Suppressor macrophage treated with lipopolysaccharide for 1 hour (primary cell): ENCODE measurements around the gene CLRN2.
A peak's percentile ranks its signal among the peaks of the same experiment; 100 is the strongest.

ENCODE experiments used
- DNase-seq, 3 donors: peaks; one replicate each; pipeline ENCODE4 v3.0.0-alpha.2; 2020 to 2022

The CLRN2 gene

DNA sequence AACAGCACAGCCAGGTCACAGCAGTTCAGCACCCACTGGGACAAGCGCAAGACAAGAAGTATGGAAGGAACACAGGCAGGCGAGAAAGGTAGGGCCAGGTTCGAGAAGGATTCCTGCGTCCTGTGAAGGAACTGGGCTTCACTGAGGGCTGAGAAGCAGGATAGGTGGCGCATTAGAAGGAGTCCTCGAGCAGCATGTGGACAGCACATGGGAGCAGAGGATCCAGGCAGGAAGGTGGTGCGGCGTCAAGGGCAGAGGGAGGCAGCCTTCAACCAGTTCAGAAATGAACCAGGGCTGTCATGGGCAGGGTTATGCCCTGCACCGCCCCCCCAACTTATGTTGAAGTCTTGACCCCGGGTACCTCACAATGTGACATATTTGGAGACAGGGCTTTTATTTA, 31.3 kb downstream of the CLRN2 start:
- DNase-seq: no peak

DNA sequence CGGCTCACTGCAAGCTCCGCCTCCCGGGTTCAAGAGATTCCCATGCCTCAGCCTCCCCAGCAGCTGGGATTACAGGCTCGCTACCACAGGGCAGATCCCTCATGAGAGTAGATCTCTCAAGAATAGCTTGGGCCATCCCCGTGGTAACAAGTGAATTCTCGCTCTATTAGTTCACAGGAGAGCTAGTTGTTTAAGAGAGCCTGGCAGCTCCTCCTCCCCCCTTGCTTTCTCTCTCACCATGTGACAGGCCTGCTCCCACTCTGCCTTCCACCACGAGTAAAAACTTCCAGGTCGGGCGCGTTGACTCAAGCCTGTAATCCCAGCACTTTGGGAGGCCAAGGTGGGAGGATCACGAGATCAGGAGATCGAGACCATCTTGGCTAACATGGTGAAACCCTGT, 31.7 kb downstream of the CLRN2 start:
- no peak for DNase-seq

DNA sequence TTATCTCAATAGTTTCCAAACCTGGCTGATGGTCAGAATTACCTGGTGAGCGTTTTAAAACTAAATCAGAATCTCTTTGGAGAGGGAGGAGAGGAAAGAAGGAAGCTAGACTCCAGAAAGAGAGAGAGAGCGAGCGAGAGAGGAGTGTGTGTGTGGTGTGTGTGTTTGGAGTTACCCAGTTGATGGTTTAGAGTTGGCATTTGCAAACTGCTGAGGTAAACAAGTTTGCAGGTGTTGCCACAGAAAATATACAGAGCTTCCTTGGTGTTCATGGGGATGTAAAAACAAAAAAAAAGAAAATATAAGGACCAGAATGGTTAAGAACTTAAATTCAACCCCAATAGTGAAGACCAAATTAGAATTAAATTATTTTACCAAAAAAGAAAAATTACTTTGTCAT, 35.6 kb downstream of the CLRN2 start:
- no peak for DNase-seq

DNA sequence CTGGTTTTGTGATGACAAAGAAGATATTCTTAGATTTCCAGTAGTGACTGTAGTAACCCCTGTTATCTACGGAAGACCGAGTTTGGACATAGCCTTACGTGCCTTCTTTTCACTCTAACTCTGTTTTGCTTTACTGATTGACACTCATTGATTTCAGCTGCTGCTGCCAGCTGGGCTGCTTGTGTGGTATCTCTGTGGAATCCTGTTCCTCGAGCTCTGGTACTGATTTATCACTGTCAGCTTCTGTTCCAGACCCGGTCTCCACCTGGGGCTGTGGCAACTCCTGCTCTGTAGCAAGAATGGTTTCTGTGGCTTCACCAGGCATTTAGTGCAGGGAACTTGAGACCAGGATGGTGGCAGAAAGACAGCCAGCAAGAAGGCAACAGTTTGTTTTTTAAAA, 37.5 kb downstream of the CLRN2 start:
- DNase-seq: no peak

DNA sequence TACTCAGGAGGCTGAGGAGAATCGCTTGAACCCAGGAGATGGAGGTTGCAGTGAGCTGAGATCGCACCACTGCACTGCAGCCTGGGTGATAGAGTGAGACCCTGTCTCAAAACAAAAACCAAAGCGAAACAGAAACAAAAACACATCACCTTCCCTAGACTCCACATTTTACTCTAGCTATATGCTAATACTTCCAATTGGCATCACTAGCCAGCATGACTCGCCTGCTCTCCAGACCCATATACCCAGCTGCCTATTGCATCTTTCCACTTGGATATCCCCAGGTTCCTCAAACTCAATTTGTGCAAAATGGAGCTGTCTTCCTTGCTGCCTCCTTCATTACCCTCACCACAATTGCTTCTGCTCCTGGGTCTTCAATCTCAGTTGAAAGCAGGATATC, 39.6 kb downstream of the CLRN2 start:
- DNase-seq: peak in 2 of 3 donors; percentile 20 to 26

DNA sequence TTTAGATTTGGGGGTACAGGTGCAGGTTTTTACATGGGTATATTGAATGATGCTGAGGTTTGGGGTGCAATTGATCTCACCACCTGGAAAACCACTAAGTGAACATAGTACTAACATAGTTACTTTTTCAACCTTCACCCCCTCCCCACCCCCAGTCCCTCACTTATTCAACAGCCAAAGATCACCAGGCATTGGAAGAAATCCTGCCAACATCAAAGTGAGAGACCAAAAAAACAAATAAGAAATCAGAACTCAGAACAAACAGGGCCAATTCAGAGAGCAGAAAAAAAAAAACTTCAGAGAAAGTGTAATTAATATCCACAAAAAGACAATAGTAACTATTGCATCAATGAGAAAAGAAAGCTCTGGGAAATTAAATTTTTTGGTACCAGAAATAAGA, 41.5 kb downstream of the CLRN2 start:
- no peak for DNase-seq

DNA sequence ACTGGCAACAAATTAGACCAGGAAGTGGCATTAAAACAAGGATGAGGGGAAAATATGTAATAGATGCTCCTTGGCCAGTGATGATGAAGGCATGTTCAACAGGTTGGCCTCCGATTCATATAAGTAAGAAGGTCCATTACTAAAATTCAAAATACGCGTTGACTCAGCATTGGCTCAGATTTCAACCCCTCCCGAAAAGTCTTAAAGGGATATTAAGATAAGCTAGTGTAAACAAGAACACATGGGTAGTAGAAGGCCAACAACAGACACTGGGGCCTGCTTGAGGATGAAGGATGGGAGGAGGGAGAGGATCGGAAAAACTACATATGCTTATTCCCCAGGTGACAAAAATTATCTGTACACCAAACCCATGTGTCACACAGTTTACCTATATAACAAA, 42.9 kb downstream of the CLRN2 start:
- DNase-seq: no peak

DNA sequence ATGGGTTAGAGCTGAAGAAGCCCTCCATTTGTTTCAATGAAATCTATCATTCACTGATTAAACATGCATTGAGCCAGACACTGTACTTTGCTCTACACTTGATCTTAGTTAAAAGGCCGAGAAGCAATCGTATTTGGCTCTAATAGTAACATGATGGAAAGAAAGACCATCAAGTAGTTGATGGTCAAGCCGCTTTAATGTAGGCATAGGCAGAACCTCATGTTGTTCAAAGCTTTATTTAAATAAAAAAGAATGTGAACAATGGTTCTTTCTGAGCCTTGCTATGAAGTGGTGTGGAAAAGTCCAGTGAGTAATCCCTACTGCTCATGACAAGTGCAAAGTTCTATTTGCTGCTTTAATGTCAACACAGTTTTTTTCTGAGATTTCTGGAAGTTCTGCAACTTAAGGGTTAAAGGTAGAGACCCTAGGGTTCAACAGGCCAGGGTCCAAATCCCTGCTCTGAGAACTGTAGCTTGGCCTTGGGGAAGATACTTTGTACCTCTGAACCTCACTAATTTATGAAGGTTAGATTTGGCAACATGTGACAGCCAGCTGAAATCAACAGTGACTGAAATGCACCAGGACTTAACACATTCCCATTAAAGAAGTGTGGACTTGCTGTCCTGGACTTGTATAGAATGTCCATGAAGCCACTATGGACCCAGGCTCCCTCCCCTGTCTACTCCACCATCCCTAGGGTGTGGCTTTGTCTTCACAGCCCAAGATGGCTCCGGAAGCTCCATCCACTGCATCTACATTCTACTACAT, 44.2 kb downstream of the CLRN2 start:
- no peak for DNase-seq

DNA sequence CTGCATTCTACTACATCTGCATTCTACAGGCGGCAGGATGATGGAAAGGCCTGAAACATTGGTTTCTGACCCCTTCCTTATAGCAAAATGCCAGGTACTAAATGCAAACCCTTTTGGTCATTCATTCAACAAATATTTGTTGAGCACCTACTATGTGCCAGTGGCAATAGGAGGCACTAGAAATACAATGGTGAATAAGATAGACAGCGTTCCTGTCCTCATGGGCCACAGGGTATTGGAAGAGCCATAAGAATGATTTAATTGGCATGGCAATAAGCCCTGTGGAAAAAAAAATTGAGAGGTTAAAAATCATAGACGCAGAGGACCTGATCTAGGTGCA, 44.7 kb downstream of the CLRN2 start:
- no peak for DNase-seq

DNA sequence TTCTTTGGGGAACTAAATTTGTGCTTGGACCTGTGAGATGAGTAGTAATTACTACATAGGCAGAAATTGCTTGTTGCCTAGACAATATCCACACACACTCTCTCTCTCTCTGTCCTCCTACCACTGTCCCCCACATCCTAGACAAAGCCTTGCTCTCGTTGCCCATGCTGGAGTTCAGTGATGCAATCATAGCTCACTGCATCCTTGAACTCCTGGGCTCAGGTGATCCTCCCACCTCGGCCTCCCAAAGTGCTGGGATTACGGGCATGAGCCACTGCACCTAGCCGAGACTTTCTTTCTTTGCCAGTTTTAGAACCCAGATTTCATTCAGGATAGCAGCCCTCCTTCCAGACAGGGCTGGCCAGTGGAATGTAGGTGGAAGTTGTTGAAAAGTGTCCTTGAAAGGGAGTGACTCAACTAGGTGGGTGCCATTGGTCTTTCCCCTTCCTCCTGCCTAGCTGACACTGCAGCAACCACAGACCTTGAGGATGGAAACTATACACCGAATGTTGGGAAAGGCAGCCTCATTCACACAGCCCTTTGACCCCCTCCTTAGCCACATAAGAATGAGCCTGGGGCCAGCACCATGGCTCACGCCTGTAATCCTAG, 45.2 kb downstream of the CLRN2 start:
- no peak for DNase-seq

DNA sequence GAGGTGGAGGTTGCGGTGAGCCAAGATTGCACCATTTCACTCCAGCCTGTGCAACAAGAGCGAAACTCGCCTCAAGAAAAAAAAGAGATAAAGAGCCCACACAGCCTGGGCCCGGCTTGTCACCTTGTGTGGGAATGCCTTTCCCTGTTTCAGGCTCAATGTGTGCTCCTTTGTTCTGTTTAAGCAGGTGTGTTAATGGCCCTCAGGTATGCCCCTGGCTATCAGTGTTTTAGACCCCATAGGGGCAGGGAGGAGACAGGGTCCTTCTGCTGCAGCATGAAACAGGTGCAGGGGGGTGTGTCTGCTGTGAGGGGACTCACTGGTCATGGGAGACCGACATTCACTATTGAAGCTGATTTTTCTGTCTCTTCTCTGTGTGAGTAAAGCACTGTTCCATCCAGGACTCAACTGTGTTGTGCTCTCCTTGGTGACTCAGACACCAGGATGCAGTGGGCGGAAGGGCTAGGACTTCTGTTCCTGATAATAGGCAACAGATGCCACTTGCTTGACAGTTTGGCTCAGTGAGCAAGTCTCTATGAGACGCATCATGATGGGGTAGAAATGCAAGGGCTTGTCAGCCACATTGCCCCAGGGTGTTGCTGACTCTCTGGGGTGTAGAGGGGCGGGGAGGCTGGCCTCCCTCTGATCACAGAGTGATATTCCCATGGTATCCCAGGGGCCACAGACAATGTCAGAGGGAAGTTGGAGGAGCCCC, 46.4 kb downstream of the CLRN2 start:
- DNase-seq: peak; percentile 78 to 88 (median 84)

DNA sequence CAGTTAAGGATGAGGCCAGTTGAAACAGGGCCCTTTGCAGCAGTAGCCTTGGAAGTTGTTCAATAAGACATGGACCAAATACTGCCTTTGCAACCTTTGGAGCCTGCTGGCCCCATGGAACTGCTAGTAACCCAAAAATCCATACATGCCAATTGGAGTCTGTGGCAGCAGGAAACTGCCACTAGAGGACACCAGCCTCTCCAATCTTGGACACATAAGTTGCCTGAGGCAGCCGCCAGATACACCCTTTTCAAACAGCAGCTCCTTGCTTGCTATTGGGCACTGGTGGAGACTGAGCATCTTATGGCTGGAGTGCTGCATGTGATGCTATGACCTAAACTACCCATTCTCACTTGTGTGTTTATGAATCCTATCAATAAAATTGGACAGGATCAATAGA, 47.2 kb downstream of the CLRN2 start:
- no peak for DNase-seq

DNA sequence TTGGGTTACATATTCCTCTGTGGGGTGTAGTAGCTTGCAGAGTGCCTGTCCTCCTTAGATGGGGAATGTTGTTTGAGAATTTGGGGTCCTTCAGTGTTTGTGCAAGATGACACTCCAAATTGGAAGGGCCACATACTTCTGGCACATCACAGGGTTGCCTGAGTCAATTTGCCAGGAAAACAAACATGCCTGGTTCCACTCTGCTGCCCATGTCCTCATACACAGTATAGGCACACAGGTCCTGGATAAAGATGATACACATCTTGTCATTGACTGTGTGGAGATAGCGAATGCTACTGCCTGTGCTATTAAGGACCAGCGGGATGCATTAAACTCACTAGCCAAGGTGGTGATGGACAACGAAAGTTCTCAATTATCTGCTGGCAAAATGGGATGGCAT, 50.9 kb downstream of the CLRN2 start:
- DNase-seq: no peak

DNA sequence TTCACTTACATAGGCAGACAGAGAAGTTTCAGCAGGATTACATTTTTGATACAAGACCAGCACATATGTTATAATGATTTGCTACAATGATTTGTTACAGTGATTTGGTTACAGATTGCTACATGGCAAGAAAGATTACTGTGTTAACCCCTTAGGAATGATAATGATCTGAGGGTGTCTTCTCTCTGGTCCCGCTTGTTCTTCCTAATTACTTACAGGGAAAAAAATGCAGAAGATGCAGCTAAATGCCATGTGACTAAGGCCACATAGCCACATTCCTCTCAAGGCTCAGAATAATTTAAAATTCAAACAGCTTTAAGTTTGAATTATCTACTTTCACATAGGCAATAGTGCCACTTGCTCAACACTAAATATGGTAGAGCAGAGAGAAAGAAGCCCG, 52.3 kb downstream of the CLRN2 start:
- DNase-seq: no peak

DNA sequence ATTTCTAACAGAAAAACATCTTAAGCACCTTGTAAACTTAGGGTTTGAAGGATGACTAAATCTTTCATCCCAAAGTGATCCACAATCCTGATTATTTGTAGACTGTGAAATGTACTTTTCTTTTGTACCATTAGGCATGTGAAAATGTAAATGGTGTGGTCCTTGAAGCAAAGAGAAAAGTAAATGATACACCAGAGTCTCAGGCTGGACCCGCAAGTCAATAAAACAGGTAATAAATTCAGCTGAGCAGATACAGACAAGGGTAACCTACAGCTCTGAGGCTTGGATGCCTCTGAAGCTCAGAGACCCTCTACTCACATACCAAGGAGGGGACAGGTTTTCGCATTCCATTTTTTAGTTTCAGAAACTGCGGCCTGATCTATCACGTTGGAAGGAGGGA, 59.2 kb downstream of the CLRN2 start:
- DNase-seq: no peak

DNA sequence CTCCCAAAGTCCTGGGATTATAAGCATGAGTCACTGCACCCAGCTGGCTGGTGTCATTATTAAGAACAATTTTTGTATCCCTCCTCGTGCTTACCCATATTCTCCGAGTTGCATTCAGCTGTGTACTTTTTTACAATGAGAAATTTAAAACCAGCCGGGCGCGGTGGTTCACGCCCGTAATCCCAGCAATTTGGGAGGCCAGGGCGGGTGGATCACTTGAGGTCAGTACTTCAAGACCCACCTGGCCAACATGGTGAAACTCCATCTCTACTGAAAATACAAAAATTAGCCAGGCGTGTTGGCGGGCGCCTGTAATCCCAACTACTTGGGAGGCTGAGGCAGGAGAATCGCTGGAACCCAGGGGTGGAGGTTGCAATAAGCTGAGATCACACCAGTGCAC, 60.2 kb downstream of the CLRN2 start:
- peak in 1 of 3 donors; percentile 11 for DNase-seq
